Gastroesophageal sphincter (tissue), 3 donors: ENCODE results near the gene UGT1A10.

ENCODE experiments used
- CTCF ChIP-seq, 4 experiments: fragments of 200-600 bp in 2 of 4; fragments of 450-650 bp in 2 of 4; sonication (generic) in 1 of 4; IDR thresholded peaks; one replicate each; pipeline ENCODE4 v1.5.1; 2017 to 2019; ENCODE audit warnings: antibody characterized with exemption in 4 of 4, mild to moderate bottlenecking in 2 of 4, moderate library complexity in 2 of 4
- EP300 ChIP-seq: sonication (generic); formaldehyde crosslinking; IDR thresholded peaks from one replicate; pipeline ENCODE4 v1.6.1; 2017; ENCODE audit warnings: antibody characterized with exemption, mild to moderate bottlenecking
- POLR2AphosphoS5 ChIP-seq: sonication (generic); formaldehyde crosslinking; IDR thresholded peaks from one replicate; pipeline ENCODE4 v1.6.1; 2017; ENCODE audit warnings: antibody characterized with exemption

DNA sequence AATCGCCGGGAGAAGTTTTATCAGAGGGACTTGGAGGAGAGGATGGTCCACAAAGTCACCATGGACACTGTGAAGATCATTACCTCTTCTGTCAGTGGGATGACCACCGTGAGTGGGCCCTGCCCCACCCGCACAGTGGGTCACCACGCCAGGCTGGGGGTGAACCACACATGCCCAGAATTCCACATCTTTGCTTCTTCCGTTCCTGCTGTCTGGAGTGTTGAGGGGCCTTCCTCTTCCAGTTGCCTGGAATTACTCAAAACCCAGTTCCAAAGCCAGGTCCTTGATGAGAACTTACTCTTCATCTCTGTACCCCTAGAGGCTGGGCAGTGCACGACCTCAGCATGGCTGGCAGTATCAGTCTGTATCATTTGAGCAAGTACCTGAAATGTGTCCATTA lies 164.0 kb downstream of the UGT1A10 start:
- no peak for TF ChIP-seq EP300
- TF ChIP-seq POLR2AphosphoS5 = no peak
- no peak for TF ChIP-seq CTCF (IDR thresholded peaks at IDR 0.05)
